ENCODE data around the gene KCNS1. TPM values are rescaled to one million over a fixed set of nuclear protein-coding genes. Genes with fewer than 3 reads are reported as not detected.
A peak's percentile ranks its signal among the peaks of the same experiment; 100 is the strongest.

The KCNS1 gene
- total RNA-seq, 1 donor, result 0.86 TPM

- no peak overlapping the region for H3K4me3 ChIP-seq (ENCODE audit: low read depth, low read length)
- DNase-seq (ENCODE audit: low read depth), result peak; percentile 80
- TF ChIP-seq, protein P1, sequence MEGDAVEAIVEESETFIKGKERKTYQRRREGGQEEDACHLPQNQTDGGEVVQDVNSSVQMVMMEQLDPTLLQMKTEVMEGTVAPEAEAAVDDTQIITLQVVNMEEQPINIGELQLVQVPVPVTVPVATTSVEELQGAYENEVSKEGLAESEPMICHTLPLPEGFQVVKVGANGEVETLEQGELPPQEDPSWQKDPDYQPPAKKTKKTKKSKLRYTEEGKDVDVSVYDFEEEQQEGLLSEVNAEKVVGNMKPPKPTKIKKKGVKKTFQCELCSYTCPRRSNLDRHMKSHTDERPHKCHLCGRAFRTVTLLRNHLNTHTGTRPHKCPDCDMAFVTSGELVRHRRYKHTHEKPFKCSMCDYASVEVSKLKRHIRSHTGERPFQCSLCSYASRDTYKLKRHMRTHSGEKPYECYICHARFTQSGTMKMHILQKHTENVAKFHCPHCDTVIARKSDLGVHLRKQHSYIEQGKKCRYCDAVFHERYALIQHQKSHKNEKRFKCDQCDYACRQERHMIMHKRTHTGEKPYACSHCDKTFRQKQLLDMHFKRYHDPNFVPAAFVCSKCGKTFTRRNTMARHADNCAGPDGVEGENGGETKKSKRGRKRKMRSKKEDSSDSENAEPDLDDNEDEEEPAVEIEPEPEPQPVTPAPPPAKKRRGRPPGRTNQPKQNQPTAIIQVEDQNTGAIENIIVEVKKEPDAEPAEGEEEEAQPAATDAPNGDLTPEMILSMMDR (IDR thresholded peaks at IDR 0.05; ENCODE audit: insufficient read depth, low read depth, low read length), result no peak
Observed at GRCh38 chr20:45061244-45061643, 39.7 kb downstream of the KCNS1 start.

- no peak overlapping the region for H3K4me3 ChIP-seq (ENCODE audit: low read depth, low read length)
- TF ChIP-seq, protein P1 (IDR thresholded peaks at IDR 0.05; ENCODE audit: insufficient read depth, low read depth, low read length), result no peak
- DNase-seq (ENCODE audit: low read depth), result no peak
Observed at GRCh38 chr20:45060294-45060693, 40.6 kb downstream of the KCNS1 start.

DNA sequence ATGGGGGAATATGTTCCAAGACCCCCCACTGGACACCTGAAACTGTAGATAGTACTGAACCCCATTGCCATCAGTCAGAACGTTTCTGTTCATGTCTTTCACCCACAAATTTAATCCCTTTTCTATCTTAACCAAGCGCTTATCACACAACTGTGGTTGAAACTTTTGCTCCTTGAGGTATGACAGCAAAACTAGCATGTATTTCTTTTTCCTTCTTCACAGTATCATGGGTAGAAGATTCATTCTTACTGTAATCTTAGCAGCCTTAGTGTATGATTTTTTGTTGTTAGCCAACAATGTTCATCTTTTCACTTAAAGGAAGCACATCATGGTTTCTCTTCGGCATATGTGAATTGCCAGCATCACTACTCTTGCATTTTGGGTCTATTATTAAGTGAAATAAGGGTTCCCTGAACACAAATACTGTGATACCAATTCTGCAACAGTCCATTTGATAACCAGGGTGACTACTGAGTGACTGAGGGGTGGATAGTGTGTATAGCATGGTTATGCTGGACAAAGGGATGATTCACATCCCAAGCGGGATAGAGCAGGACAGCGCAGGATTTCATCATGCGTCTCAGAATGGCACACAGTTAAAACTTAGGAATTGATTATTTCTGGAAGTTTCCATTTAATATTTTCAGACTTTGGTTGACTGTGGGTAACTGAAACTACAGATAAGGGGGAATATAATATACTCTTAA is 41.8 kb downstream of the KCNS1 start:
- peak; percentile 35 for DNase-seq (ENCODE audit: low read depth)
- TF ChIP-seq, protein P1 (IDR thresholded peaks at IDR 0.05; ENCODE audit: insufficient read depth, low read depth, low read length), result no peak
- H3K4me3 ChIP-seq (ENCODE audit: low read depth, low read length), result no peak overlapping the region

DNA sequence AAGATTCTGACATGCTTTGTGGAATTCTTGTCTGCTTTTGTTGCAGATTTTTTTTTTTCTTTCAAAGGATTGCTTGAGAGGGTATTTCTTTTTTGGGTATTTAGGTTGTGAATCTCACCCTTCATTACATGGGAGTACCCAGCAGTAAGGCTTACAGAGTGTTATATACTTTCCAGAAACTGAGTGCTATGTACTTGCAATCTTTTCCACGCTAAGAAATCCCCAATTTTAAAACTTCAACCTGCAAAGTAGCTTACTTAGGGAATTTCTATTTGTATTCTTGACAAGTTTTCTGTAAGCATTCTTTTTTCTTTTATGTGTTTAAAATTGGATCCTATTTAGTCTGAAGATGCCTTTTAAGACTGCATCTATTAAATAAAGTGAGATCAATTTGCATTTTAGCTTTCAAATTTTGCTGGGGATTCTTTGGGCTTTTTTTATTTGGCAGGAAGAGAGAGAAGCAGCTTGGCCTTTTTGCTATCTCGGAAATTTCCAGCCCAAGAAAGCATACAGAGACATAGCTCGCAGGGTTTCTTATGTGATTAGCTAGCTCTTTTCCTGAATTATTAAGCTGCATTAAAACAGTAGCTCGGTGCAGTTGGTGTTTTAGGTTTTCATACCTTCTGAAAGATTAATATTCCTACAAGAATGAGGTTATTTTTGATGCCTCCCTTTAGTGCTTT is 42.6 kb downstream of the KCNS1 start:
- no peak for DNase-seq (ENCODE audit: low read depth)
- H3K4me3 ChIP-seq (ENCODE audit: low read depth, low read length), result no peak overlapping the region
- TF ChIP-seq, protein P1 (IDR thresholded peaks at IDR 0.05; ENCODE audit: insufficient read depth, low read depth, low read length), result no peak

DNA sequence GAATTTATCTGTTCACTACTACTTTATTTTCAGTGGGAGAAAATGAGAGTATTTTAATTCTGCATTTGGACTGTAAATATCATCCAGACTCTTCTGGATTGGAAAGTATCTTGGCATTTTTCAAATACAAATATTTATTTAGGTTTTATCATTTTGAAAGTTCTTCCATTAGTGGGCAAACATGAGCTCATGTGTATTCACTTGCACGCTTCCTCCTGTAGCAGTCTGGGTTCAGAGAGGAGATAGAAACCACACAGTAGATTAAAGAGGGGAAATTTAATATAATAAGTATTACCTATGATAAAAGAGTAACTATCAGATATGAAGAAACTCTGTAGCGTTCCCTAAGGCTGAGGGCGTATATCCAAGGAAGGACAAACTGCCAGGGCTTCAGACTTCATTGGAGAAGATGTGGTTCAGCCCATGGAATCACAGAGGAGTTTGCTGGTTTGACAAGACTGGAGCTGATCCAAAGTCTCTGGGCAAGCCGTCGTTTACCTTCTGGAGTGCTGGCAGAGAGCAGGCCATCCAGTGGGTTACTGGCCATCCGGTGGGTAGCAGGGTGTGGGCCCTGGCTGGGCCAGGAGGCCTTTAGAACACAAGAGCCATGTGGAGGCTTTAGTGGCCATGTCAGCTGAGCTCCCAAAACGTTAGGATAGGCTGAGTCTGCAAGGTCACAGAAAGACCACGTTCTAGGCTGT is 44.3 kb downstream of the KCNS1 start:
- no peak for DNase-seq (ENCODE audit: low read depth)
- no peak overlapping the region for H3K4me3 ChIP-seq (ENCODE audit: low read depth, low read length)
- TF ChIP-seq, protein P1 (IDR thresholded peaks at IDR 0.05; ENCODE audit: insufficient read depth, low read depth, low read length), result no peak

- no peak overlapping the region for H3K4me3 ChIP-seq (ENCODE audit: low read depth, low read length)
- TF ChIP-seq, protein P1 (IDR thresholded peaks at IDR 0.05; ENCODE audit: insufficient read depth, low read depth, low read length), result no peak
- DNase-seq (ENCODE audit: low read depth), result no peak
Observed at GRCh38 chr20:45055056-45055455, 45.9 kb downstream of the KCNS1 start.
